Adrenal gland (tissue), 5 donors: ENCODE data around the gene CRYBG1.

ENCODE experiments used
- CTCF ChIP-seq, 6 experiments: fragments of 450-650 bp in 4 of 6; fragments of 200-600 bp in 2 of 6; sonication (generic) in 1 of 6; IDR thresholded peaks; 1 replicate in 5 of 6; 2 replicates in 1 of 6; pipeline versions ENCODE4 v1.5.1 to v1.8.0; 2016 to 2021; ENCODE audit warnings: antibody characterized with exemption in 6 of 6, mild to moderate bottlenecking in 2 of 6, moderate library complexity in 1 of 6
- POLR2A ChIP-seq, 2 donors: fragments of 450-650 bp; IDR thresholded peaks; one replicate each; pipeline ENCODE4 v1.6.1; 2017; ENCODE audit warnings: antibody characterized with exemption in 2 of 2, mild to moderate bottlenecking in 2 of 2, moderate library complexity in 1 of 2
- donor health status: DM: no; HTN: no; CAD: no.

DNA sequence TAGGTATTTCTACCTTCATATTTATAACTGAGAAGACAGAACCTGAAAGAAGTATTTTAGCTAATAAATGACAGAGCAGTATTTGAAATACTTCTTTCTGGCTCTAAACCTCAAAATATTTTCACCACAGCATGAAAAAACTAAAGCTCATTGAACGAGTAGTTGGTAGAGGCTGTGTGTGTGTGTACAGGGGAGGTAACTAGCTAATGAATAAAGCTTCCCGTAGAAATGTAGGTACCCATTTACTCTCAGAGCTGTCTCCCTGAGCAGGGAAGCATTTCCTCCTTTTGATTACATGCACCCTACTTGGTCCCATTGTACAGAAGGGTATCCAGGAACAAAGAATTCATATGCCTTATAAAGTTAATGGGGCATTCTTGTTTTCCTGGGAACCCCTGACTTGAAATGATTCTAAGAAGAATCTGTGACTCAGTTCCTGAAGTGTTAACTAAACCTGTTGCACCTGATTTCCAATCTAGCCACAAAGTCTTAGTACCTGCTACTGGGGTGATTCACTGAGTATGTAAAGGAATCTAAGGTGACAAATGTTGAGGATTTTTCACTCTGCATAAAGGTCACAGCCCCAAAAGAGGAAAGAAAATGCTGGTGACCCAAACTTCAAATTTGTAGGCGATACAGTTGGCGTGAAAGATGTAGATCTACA lies 12.5 kb downstream of the CRYBG1 start:
- TF ChIP-seq CTCF (IDR thresholded peaks at IDR 0.05) (no peak), POLR2A (IDR thresholded peaks at IDR 0.05) (no peak)
